Measurements from ENCODE around the gene PCDHGA8.
"Not testable (repeated sequence)": the region's sequence is repeated elsewhere in the genome, so short reads cannot be mapped to it uniquely, and the experiment has no call there.

Gene PCDHGA8
- 0 to 1.1 (median 0.27) reads per million in 4 experiments for total RNA-seq

- no peak for DNase-seq
Measured at GRCh38 chr5:141392429-141393198, at the start of gene PCDHGA8. TSS of gene PCDHGA8 (plus strand) at chr5:141392633. CDS start at chr5:141392814, 181 bp downstream.

GRCh38 chr5:141342773-141343172, 49.7 kb upstream of the PCDHGA8 start:
- DNase-seq = no peak

DNA sequence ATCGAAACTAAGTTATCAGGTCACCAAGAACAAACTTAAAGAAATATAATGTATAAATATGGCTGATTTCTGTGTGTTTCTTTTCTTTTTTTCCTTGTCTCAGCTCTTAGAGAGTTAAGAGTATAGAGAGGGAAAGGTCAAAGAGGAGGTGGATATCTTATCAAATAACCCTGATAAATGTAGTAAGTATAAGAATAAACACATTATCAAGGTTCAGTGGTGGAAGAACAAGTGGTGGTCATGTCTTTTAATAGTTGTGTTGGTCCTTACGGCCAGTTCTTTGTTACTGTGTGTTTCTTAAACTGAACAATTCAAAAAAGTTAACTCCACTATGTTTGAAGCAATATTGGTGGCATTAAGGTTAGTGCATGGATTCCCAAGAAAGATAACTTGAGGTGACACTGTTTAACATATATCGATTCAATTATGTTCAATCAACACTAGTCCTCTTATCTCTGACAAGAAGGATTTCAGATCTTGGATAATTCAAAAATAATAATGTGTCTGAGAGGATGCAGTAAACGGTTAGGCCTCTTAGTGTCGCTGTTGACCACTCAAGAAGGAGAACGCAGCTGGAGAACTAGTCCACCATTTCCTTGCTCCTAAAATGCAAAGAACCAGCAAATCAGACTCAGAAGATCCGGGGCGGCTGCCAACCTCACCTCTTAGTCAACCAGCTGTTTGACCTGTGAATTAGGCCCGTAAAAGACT, 49.0 kb upstream of the PCDHGA8 start, which contains the start of gene PCDHGA3:
Gene PCDHGA3 (plus strand): TSS at position 588 of the 711 bp plus-strand sequence. CDS start 205 bp downstream, outside the sequence.
- DNase-seq = no peak

DNA sequence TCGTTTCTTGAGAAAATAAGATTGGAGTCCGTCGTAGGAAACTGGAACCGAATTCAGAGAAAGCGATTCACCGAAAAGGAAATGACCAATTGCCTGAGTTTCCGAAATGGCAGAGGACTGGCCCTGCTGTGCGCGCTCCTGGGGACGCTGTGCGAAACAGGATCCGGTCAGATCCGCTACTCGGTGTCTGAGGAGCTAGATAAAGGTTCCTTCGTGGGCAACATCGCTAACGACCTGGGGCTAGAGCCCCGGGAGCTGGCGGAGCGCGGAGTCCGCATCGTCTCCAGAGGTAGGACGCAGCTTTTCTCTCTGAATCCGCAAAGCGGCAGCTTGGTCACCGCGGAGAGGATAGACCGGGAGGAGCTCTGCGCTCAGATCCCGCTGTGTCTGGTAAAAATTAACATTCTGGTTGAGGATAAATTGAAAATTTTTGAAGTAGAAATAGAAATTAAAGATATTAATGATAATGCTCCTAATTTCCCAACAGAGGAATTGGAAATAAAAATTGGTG, 48.4 kb upstream of the PCDHGA8 start:
- no peak for DNase-seq

GRCh38 chr5:141345327-141345726, 47.1 kb upstream of the PCDHGA8 start:
- DNase-seq = no peak

- not testable (repeated sequence) for DNase-seq
Measured at GRCh38 chr5:141346017-141346416, 46.4 kb upstream of the PCDHGA8 start.

DNA sequence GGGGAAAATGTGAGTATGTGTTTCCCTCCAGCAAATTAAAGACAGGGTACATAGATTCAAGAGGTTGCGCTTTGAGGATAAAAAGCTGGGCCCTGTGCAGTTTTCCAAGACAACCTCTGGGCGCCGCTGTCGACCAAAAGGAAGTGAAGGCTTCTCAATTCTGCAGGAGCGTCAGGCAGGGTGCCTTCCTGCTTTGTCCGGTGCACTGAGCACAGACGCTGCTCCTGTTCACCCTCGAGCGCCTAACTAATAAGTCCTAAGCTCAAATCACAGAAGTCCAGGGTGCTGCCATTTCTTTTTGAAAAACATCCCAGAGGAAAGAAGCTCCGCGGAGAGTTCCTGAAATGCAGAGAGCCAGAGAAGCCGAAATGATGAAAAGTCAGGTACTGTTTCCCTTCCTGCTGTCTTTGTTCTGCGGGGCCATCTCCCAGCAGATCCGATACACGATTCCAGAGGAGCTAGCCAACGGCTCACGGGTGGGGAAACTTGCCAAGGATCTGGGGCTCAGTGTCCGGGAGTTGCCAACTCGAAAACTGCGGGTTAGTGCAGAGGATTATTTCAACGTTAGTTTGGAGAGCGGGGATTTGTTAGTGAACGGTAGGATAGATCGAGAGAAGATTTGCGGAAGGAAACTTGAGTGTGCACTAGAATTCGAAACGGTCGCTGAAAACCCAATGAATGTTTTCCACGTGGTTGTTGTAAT, 42.4 kb upstream of the PCDHGA8 start, which contains the start of gene PCDHGB1:
Gene PCDHGB1 (plus strand): TSS at position 183 of the 703 bp plus-strand sequence. CDS start 162 bp downstream, at position 345.
- no peak for DNase-seq

DNA sequence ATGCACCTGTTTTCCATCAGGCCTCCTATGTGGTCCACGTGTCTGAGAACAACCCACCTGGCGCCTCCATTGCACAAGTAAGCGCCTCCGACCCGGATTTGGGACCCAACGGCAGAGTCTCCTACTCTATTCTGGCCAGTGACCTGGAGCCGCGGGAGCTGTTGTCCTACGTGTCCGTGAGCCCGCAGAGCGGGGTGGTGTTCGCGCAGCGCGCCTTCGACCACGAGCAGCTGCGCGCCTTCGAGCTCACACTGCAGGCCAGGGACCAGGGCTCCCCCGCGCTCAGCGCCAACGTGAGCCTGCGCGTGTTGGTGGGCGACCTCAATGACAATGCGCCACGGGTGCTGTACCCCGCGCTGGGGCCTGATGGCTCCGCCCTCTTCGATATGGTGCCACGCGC, 40.8 kb upstream of the PCDHGA8 start:
- no peak for DNase-seq

DNA sequence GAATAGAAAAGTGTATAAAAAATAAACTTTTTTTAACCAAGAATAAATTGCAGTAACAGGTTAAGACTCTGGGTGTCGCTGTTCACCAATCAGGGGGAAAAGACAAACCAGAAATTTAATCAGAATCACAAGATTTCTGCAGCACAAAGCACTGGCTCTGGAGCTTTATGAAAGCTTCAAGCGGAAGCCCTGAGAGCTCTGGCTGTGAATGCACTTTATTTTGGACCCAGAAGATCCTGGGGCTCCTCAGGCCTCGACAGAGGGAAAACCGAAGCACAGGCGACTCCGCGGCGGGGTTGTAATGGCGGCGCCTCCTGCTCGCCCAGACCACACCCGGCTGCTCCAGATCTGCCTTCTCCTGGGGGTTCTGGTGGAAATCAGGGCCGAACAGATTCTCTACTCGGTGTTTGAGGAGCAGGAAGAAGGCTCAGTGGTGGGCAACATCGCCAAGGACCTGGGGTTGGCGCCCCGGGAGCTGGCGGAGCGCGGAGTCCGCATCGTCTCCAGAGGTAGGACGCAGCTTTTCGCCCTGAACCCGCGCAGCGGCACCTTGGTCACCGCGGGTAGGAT, 37.4 kb upstream of the PCDHGA8 start, which contains the start of gene PCDHGA4:
Gene PCDHGA4 (plus strand): TSS at position 122 of the 570 bp plus-strand sequence. CDS start 87 bp downstream, at position 209.
- no peak for DNase-seq

- no peak for DNase-seq
Measured at GRCh38 chr5:141355641-141356040, 36.8 kb upstream of the PCDHGA8 start.

GRCh38 chr5:141356133-141356532, 36.3 kb upstream of the PCDHGA8 start:
- DNase-seq = no peak

DNA sequence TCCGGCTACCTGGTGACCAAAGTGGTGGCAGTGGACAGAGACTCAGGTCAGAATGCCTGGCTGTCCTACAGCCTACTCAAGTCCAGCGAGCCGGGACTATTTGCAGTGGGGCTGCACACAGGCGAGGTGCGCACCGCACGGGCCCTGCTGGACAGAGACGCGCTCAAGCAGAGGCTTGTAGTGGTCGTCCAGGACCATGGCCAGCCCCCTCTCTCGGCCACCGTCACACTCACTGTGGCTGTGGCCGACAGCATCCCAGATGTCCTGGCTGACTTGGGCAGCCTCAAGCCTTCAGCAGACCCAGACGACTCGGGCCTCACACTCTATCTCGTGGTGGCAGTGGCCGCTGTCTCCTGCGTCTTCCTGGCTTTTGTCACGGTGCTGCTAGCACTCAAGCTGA, 35.5 kb upstream of the PCDHGA8 start:
- no peak for DNase-seq

- DNase-seq = no peak
Measured at GRCh38 chr5:141359790-141360426, 32.5 kb upstream of the PCDHGA8 start, which contains the start of gene PCDHGB2. TSS of gene PCDHGB2 (plus strand) at chr5:141359994. CDS start at chr5:141360136, 142 bp downstream.

GRCh38 chr5:141360685-141361084, 31.7 kb upstream of the PCDHGA8 start:
- DNase-seq = no peak

DNA sequence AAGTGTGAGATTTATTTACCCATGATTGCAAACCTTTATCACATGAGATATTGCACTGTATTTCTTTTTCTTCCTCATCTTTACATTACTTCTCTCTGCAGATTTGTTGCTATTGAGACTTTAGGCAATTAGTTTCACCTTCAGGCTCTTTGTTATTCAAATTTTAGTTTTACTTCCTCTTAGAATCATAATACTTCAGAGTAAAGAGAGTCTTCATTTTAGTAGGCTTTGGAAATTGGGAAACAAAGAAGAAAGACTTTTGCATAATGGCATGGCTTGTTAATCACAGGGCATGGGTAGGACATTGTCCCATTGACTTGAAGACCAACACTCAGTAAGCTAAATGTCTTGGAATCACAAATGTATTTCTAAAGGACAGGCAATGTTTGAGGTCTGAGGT, 29.7 kb upstream of the PCDHGA8 start:
- DNase-seq = no peak

GRCh38 chr5:141363952-141364660, 28.3 kb upstream of the PCDHGA8 start, which contains the start of gene PCDHGA5:
TSS of gene PCDHGA5 (plus strand) at chr5:141364162. CDS start at chr5:141364331, 169 bp downstream.
- DNase-seq = no peak

GRCh38 chr5:141366016-141366896, 26.2 kb upstream of the PCDHGA8 start:
- DNase-seq = no peak

DNA sequence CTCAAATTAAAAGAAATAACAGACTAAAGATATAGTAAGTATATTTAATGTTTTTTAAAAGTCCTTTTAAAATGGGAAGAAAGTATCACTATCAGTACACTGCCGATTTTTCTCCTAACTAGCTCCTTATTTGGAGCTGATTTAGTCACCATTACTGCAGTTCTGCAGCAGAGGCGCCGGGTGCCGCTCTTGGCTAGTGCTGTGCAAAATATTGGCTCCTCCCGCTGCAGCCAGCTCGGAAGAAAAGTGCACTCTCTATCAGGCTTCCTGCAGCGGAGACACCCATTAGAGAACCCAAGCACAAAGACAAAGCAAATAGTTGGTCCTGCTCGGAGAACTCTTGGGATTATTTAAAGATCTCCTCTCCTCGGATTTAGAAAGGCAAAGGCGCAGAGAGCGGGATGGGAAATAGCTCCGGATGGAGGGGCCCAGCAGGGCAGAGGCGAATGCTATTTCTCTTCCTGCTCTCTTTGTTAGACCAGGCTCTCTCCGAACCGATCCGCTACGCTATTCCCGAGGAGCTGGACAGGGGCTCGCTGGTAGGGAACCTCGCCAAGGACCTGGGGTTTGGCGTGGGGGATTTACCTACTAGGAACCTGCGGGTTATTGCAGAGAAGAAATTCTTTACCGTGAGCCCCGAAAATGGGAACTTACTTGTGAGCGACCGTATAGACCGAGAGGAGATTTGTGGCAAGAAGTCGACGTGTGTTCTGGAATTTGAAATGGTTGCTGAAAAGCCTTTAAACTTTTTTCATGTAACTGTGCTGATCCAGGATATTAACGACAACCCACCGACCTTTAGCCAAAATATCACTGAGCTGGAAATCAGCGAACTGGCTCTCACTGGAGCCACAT, 22.2 kb upstream of the PCDHGA8 start, which contains the start of gene PCDHGB3:
Gene PCDHGB3 (plus strand): TSS at position 249 of the 855 bp plus-strand sequence. CDS start 153 bp downstream, at position 402.
- no peak for DNase-seq

All from effector CD8-positive, alpha-beta T cell (primary cell).